ENCODE measurements around the gene RNU5D-1.

DNA sequence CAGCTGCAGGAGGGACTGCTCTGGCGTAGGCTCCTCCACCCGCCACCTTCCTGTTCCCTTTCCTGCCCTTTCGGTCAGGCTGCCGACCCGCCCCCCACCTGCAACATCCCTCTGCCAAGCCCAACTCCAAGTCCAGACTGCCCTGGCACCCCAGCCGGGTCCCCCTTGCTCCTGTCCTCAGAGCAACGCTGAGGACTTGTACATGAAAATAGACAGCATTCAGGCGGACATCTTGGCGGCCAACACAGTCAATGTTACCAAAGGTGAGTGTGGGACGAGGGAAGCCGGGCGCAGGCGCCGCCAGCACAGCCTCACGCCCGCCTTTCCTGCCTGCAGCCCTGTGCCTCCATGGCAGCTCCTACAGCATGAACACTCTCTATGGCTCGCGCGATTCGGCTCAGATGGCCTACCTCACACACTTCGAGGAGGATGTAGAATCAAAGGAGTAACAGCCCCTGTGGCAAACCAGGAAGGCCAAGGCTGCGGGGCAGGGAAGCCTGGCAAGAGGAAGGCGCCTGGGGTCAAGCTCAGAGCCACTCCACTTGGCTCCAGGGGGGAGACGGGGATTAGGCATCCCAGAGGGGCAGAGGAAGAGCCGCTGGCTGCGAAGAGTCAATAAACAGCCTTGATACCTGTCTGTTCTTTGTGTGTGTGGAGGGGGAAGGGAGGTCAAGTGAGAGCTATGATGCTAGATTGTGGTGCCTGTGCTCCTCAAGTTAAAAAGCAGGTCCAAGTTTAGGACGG lies 5.8 kb downstream of the RNU5D-1 start:
- TF ChIP-seq CREB1 (CRISPR knock-in tag; IDR thresholded peaks at IDR 0.05) (no peak), CTCF (IDR thresholded peaks at IDR 0.05) (no peak), FOXP1 (CRISPR knock-in tag; IDR thresholded peaks at IDR 0.05; ENCODE audit: borderline replicate concordance) (no peak), TCF7 (CRISPR knock-in tag; IDR thresholded peaks at IDR 0.05; ENCODE audit: low read depth) (no peak), E2F1 (CRISPR knock-in tag; IDR thresholded peaks at IDR 0.05) (no peak)
